ENCODE results near the gene ZSWIM1.

ZSWIM1 gene

DNA sequence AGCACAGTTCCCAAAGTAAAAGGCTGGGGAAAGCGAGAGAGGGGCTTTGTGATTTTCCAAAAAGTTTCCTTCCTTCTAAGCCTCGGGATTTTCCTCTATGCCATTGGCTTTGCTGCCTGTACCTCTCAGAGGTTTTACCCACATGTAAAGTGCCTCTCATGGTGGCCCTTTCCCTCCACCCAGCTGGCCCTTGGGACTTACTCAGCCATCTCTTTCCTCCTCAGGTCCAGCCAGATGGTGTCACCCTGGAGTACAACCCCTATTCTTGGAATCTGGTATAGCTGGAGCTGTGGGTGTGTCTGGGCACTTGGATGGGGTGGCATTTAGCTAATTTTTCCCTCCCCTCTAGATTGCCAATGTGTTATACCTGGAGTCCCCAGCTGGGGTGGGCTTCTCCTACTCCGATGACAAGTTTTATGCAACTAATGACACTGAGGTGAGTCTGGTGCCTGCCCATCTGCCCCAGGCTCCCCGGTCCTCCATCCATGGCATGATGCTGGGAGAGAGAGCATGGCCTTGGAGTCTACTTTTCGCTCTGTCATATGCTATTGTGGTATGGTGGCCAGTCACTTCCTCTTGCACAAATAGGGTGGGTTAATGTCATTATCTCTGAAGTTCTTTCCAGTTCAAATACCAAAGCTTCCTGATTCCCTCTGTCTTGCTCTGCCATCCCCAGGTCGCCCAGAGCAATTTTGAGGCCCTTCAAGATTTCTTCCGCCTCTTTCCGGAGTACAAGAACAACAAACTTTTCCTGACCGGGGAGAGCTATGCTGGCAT, 11.2 kb downstream of the ZSWIM1 start:
- TF ChIP-seq, protein P1, sequence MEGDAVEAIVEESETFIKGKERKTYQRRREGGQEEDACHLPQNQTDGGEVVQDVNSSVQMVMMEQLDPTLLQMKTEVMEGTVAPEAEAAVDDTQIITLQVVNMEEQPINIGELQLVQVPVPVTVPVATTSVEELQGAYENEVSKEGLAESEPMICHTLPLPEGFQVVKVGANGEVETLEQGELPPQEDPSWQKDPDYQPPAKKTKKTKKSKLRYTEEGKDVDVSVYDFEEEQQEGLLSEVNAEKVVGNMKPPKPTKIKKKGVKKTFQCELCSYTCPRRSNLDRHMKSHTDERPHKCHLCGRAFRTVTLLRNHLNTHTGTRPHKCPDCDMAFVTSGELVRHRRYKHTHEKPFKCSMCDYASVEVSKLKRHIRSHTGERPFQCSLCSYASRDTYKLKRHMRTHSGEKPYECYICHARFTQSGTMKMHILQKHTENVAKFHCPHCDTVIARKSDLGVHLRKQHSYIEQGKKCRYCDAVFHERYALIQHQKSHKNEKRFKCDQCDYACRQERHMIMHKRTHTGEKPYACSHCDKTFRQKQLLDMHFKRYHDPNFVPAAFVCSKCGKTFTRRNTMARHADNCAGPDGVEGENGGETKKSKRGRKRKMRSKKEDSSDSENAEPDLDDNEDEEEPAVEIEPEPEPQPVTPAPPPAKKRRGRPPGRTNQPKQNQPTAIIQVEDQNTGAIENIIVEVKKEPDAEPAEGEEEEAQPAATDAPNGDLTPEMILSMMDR (IDR thresholded peaks at IDR 0.05; ENCODE audit: low read depth, low read length), result no peak
- no peak for TF ChIP-seq EZH2phosphoT487 (IDR thresholded peaks at IDR 0.05; ENCODE audit: low read depth)
- Histone ChIP-seq H4K20me1 (ENCODE audit: insufficient read depth, low read length) (no peaks in the 10 kb centered on the region), H3K4me1 (ENCODE audit: low read length) (peaks cover 11% of the 10 kb centered on the region), H3K4me2 (ENCODE audit: low read length) (peak overlapping the region; percentile 89), H3K79me2 (ENCODE audit: low read length) (no peaks in the 10 kb centered on the region), H3K9me3 (ENCODE audit: insufficient read depth, low read length) (no peaks in the 10 kb centered on the region), H2AFZ (ENCODE audit: low read depth, low read length) (no peak overlapping the region), H3K36me3 (replicated peaks; ENCODE audit: low read depth, low read length) (peaks cover 6% of the 10 kb centered on the region), H3K9ac (ENCODE audit: low read length) (peak overlapping the region; percentile 64; the same call in 1 of the 2 replicates), H3K4me3 (ENCODE audit: low read length) (peak overlapping the region; percentile 84), H3K27ac (ENCODE audit: low read length) (no peak overlapping the region), H3K27me3 (ENCODE audit: low read depth, low read length) (no peaks in the 10 kb centered on the region)

DNA sequence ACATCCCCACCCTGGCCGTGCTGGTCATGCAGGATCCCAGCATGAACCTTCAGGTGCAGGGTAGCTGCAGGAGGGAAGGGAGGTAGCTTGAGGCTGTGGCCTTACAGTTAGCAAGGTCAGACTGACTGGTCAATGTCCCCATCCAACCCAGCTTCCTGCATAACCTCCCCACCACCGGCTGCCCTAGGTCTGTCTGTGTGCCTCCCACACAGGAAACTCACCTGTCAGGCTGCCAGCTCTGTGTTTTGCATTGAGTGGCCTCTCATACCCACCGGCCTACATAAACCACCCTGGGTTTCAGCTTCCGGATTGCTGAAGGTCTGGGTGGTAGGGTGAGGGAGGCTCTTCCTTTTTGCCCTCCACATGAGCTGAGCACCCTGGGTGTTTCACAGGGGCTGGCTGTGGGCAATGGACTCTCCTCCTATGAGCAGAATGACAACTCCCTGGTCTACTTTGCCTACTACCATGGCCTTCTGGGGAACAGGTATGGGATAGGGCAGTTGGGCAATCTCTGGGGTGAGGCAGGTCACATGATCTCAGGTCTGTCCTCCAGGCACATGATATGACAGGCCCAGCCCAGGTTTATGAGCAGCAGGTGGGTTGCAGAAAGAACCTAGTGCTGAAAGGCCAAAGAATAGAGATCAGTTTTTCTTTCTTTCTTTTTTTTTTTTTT, 11.9 kb downstream of the ZSWIM1 start:
- no peaks in the 10 kb centered on the region for H3K79me2 ChIP-seq (ENCODE audit: low read length)
- TF ChIP-seq, protein P1 (IDR thresholded peaks at IDR 0.05; ENCODE audit: low read depth, low read length), result no peak
- no peak for TF ChIP-seq EZH2phosphoT487 (IDR thresholded peaks at IDR 0.05; ENCODE audit: low read depth)
- H3K36me3 ChIP-seq (replicated peaks; ENCODE audit: low read depth, low read length), result peaks cover 12% of the 10 kb centered on the region
- H3K4me1 ChIP-seq (ENCODE audit: low read length), result peaks cover 11% of the 10 kb centered on the region
- H3K4me3 ChIP-seq (ENCODE audit: low read length), result no peak overlapping the region
- no peak overlapping the region for H2AFZ ChIP-seq (ENCODE audit: low read depth, low read length)
- H3K4me2 ChIP-seq (ENCODE audit: low read length), result no peak overlapping the region
- no peak overlapping the region for H3K9ac ChIP-seq (ENCODE audit: low read length)
- no peaks in the 10 kb centered on the region for H3K9me3 ChIP-seq (ENCODE audit: insufficient read depth, low read length)
- no peak overlapping the region for H3K27ac ChIP-seq (ENCODE audit: low read length)
- H4K20me1 ChIP-seq (ENCODE audit: insufficient read depth, low read length), result no peaks in the 10 kb centered on the region
- H3K27me3 ChIP-seq (ENCODE audit: low read depth, low read length), result no peaks in the 10 kb centered on the region

DNA sequence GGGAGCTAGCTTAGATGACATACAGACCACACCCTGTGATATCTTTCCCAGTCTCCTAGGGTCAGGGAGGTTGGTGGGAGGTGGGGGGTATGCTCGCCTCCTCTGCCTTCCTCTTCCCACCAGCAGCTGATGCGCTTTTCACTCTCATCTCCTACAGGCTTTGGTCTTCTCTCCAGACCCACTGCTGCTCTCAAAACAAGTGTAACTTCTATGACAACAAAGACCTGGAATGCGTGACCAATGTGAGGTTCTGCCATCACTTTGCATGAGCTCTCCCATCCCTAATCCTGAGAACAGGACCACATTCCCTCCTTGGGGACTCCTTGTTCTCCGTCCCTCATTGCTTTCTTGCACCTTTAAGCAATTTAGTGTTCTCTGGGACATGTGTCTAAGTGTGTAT, 12.8 kb downstream of the ZSWIM1 start:
- no peak overlapping the region for H2AFZ ChIP-seq (ENCODE audit: low read depth, low read length)
- H3K4me1 ChIP-seq (ENCODE audit: low read length), result peaks cover 11% of the 10 kb centered on the region
- no peak overlapping the region for H3K9ac ChIP-seq (ENCODE audit: low read length)
- H3K27ac ChIP-seq (ENCODE audit: low read length), result no peak overlapping the region
- no peak overlapping the region for H3K4me3 ChIP-seq (ENCODE audit: low read length)
- TF ChIP-seq, protein P1 (IDR thresholded peaks at IDR 0.05; ENCODE audit: low read depth, low read length), result no peak
- TF ChIP-seq EZH2phosphoT487 (IDR thresholded peaks at IDR 0.05; ENCODE audit: low read depth), result no peak
- H3K4me2 ChIP-seq (ENCODE audit: low read length), result no peak overlapping the region
- no peaks in the 10 kb centered on the region for H3K79me2 ChIP-seq (ENCODE audit: low read length)
- no peaks in the 10 kb centered on the region for H3K9me3 ChIP-seq (ENCODE audit: insufficient read depth, low read length)
- no peaks in the 10 kb centered on the region for H4K20me1 ChIP-seq (ENCODE audit: insufficient read depth, low read length)
- H3K27me3 ChIP-seq (ENCODE audit: low read depth, low read length), result no peaks in the 10 kb centered on the region
- H3K36me3 ChIP-seq (replicated peaks; ENCODE audit: low read depth, low read length), result peaks cover 16% of the 10 kb centered on the region

DNA sequence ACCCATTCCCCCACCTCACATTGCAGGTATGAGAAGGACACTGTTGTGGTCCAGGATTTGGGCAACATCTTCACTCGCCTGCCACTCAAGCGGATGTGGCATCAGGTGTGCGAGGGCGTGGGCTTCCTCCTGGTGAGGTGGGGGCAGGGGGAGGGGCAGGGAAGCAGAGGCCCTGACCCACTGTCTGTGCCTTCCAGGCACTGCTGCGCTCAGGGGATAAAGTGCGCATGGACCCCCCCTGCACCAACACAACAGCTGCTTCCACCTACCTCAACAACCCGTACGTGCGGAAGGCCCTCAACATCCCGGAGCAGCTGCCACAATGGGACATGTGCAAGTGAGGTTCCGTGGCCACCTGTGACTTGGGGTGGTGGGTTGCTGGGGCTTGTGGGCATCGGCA, 13.8 kb downstream of the ZSWIM1 start:
- Histone ChIP-seq H3K27me3 (ENCODE audit: low read depth, low read length) (no peaks in the 10 kb centered on the region), H3K27ac (ENCODE audit: low read length) (no peak overlapping the region), H3K9ac (ENCODE audit: low read length) (no peak overlapping the region), H3K79me2 (ENCODE audit: low read length) (no peaks in the 10 kb centered on the region), H2AFZ (ENCODE audit: low read depth, low read length) (no peak overlapping the region), H3K4me3 (ENCODE audit: low read length) (no peak overlapping the region), H3K9me3 (ENCODE audit: insufficient read depth, low read length) (no peaks in the 10 kb centered on the region), H3K36me3 (replicated peaks; ENCODE audit: low read depth, low read length) (peaks cover 16% of the 10 kb centered on the region), H3K4me1 (ENCODE audit: low read length) (peaks cover 11% of the 10 kb centered on the region), H4K20me1 (ENCODE audit: insufficient read depth, low read length) (no peaks in the 10 kb centered on the region), H3K4me2 (ENCODE audit: low read length) (no peak overlapping the region)
- TF ChIP-seq EZH2phosphoT487 (IDR thresholded peaks at IDR 0.05; ENCODE audit: low read depth), result no peak
- TF ChIP-seq, protein P1 (IDR thresholded peaks at IDR 0.05; ENCODE audit: low read depth, low read length), result no peak
